K562 (cell line): ENCODE results near the gene CTAGE1. TPM values are rescaled to one million over a fixed set of nuclear protein-coding genes. Genes with fewer than 3 reads are reported as not detected.

Experiments used
- BCOR ChIP-seq: fragments of 450-650 bp; IDR thresholded peaks from 2 replicates; pipeline ENCODE4 v1.6.1; 2016
- BMI1 ChIP-seq: fragments of 150-350 bp; IDR thresholded peaks from 2 replicates; pipeline ENCODE4 v1.6.1; 2014; ENCODE audit warnings: low read length
- EP300 ChIP-seq: IDR thresholded peaks from 2 replicates; pipeline ENCODE4 v1.6.1; 2012; ENCODE audit warnings: low read length, improper control_type of control experiment
- GATA2 ChIP-seq: sonication (generic); formaldehyde crosslinking; IDR thresholded peaks from 2 replicates; pipeline ENCODE4 v1.4.0; 2020; ENCODE audit warnings: mild to moderate bottlenecking, missing genetic modification reagents
- HDAC8 ChIP-seq: fragments of 450-650 bp; IDR thresholded peaks from 2 replicates; pipeline ENCODE4 v1.6.1; 2016; ENCODE audit warnings: mild to moderate bottlenecking, missing genetic modification characterization, moderate library complexity, missing compliant biosample characterization
- HEY1 ChIP-seq: fragments of 250-450 bp; sonication (Bioruptor Pico); IDR thresholded peaks from 2 replicates; pipeline ENCODE4 v1.5.0; 2020; ENCODE audit warnings: mild to moderate bottlenecking, moderate library complexity, borderline replicate concordance
- HSF4 ChIP-seq: fragments of 250-450 bp; sonication (Bioruptor Pico); IDR thresholded peaks from 2 replicates; pipeline ENCODE4 v2.1.2; 2022; ENCODE audit warnings: mild to moderate bottlenecking, moderate library complexity, borderline replicate concordance
- NCOR1 ChIP-seq: fragments of 450-650 bp; IDR thresholded peaks from 2 replicates; pipeline ENCODE4 v1.6.1; 2016; ENCODE audit warnings: mild to moderate bottlenecking, moderate library complexity
- NR2F6 ChIP-seq: fragments of 450-650 bp; formaldehyde crosslinking; IDR thresholded peaks from 2 replicates; pipeline ENCODE4 v1.4.0; 2020; ENCODE audit warnings: mild to moderate bottlenecking
- NRF1 ChIP-seq, 2 experiments: fragments of 450-650 bp; IDR thresholded peaks in 1 of 2; conservative IDR thresholded peaks in 1 of 2; 2 replicates each; pipeline ENCODE4 v1.6.1; 2014; ENCODE audit warnings: mild to moderate bottlenecking in 2 of 2
- PRPF4 ChIP-seq: fragments of 200-400 bp; formaldehyde crosslinking; IDR thresholded peaks from one replicate; pipeline ENCODE4 v1.6.1; 2017; ENCODE audit warnings: low read length, low read depth, mild to moderate bottlenecking; ENCODE audit not compliant: insufficient read depth, poor library complexity, severe bottlenecking
- RFX5 ChIP-seq: IDR thresholded peaks from 2 replicates; pipeline ENCODE4 v1.6.1; 2011; ENCODE audit warnings: low read depth, mild to moderate bottlenecking, improper control_type of control experiment, low read length
- SIN3A ChIP-seq, 2 experiments: fragments of 150-350 bp in 1 of 2; IDR thresholded peaks; 2 replicates each; pipeline ENCODE4 v1.6.1; 2011 to 2016; ENCODE audit warnings: borderline replicate concordance in 2 of 2, low read depth in 2 of 2, low read length in 2 of 2, mild to moderate bottlenecking in 2 of 2, moderate library complexity in 2 of 2; ENCODE audit not compliant: control insufficient read depth in 1 of 2
- TFAM ChIP-seq: fragments of 250-450 bp; sonication (Bioruptor Pico); conservative IDR thresholded peaks from 2 replicates; pipeline ENCODE4 v1.5.0; 2021; ENCODE audit warnings: mild to moderate bottlenecking, moderate library complexity
- XRCC3 ChIP-seq: fragments of 450-650 bp; IDR thresholded peaks from 2 replicates; pipeline ENCODE4 v1.6.1; 2017; ENCODE audit warnings: mild to moderate bottlenecking, moderate library complexity
- ZNF175 ChIP-seq: fragments of 200-800 bp; sonication (Bioruptor generic); IDR thresholded peaks from 2 replicates; pipeline ENCODE4 v1.6.1; 2016; ENCODE audit warnings: low read depth, mild to moderate bottlenecking, missing genetic modification characterization, missing compliant biosample characterization
- ZNF41 ChIP-seq: fragments of 250-450 bp; sonication (Bioruptor Pico); conservative IDR thresholded peaks from 2 replicates; pipeline ENCODE4 v1.4.0; 2020; ENCODE audit warnings: mild to moderate bottlenecking
- ZNF717 ChIP-seq: fragments of 250-450 bp; sonication (Bioruptor Pico); IDR thresholded peaks from 2 replicates; pipeline ENCODE4 v1.5.0; 2021
- polyA plus RNA-seq, 8 experiments: library from polyadenylated mRNA; depleted of rRNA in 4 of 8; stranded (reverse) in 5 of 8; unstranded in 3 of 8; fragments of >200 nt; fragmentation: Nextera tagmentation in 2 of 8; fragmentation: Illumina TruSeq in 1 of 8; extraction: Ambion mirVana in 2 of 8; extraction: Trizol in 1 of 8; gene quantifications; 2 replicates each; pipeline versions ENCODE4 v1.2.1 to v1.2.3, GENCODE V29; 2011 to 2014; ENCODE audit warnings: inconsistent platforms in 1 of 8, missing spikeins in 1 of 8
- total RNA-seq, 7 experiments: library from RNA; depleted of rRNA in 6 of 7; stranded (reverse); fragments of >200 nt in 6 of 7; fragmentation: Illumina TruSeq in 2 of 7; extraction: Trizol in 2 of 7; gene quantifications; 2 replicates each; pipeline versions ENCODE4 v1.2.1 to v1.2.3, GENCODE V29; 2011 to 2021; ENCODE audit warnings: low replicate concordance in 1 of 7
- TF ChIP-seq, protein P1 (sequence below): sonication (generic); formaldehyde crosslinking; IDR thresholded peaks from 2 replicates; pipeline ENCODE4 v1.8.1; 2022; ENCODE audit warnings: missing genetic modification reagents
- TF ChIP-seq, protein P2 (sequence below): fragments of 450-650 bp; formaldehyde crosslinking; IDR thresholded peaks from 2 replicates; pipeline ENCODE4 v1.4.0; 2020; ENCODE audit warnings: mild to moderate bottlenecking, moderate library complexity
- TF ChIP-seq, protein P3 (sequence below): IDR thresholded peaks from 3 replicates; pipeline ENCODE4 v1.6.1; 2011; ENCODE audit warnings: borderline replicate concordance, mild to moderate bottlenecking; ENCODE audit not compliant: insufficient read length, insufficient read depth
- TF ChIP-seq, protein P4 (sequence below): fragments of 450-650 bp; IDR thresholded peaks from 2 replicates; pipeline ENCODE4 v1.6.1; 2017; ENCODE audit warnings: antibody characterized with exemption, mild to moderate bottlenecking

Gene CTAGE1
- total and polyA plus RNA-seq, 9 of the 15 experiments (the other 6 are each of a cell fraction or from before 2014, with no cell fraction given), result not detected

DNA sequence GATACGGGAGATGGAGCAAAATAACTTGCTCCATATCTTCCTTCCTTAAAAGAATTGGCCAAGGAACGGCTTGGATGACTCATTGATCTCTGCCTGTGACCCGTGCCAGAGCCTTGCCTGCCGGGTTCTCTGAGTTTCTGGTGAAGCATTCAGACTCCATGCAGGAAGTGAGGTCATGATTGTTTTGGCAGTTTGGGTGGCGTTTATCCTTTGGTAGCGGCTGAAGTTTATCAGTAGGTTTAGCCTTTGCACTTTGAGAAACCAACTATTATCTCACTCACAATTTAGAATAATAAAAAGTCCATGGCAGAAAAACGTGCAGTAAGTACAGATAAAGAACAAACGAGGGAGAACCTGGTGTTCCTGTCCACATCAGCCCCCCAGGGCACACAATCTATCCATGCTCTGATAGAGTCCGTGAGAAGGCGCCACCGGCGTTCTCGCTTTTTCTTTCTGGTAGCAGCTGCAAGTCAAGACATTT lies 15.0 kb upstream of the CTAGE1 start (continued):
- TF ChIP-seq HSF4 (CRISPR knock-in tag) (no peak), BMI1 (no peak), ZNF717 (no peak), SIN3A (IDR thresholded peaks at IDR 0.05; ENCODE audit: borderline replicate concordance in 2 of 2, control insufficient read depth in 1 of 2, low read depth in 2 of 2, low read length in 2 of 2) (no peak), ZNF175 (peak; percentile 45; the same call in 1 of the 2 replicates), ZNF41 (CRISPR knock-in tag) (no peak), NR2F6 (no peak), BCOR (no peak), HDAC8 (tag) (no peak), NCOR1 (no peak), TFAM (CRISPR knock-in tag) (no peak), HEY1 (CRISPR knock-in tag) (no peak), RFX5 (no peak), NRF1 (conservative IDR thresholded peaks at IDR 0.05 in 1 of 2, IDR thresholded peaks at IDR 0.05 in 1 of 2) (no peak), GATA2 (no peak), EP300 (no peak), XRCC3 (no peak), PRPF4 (no peak)
- TF ChIP-seq, protein P1, sequence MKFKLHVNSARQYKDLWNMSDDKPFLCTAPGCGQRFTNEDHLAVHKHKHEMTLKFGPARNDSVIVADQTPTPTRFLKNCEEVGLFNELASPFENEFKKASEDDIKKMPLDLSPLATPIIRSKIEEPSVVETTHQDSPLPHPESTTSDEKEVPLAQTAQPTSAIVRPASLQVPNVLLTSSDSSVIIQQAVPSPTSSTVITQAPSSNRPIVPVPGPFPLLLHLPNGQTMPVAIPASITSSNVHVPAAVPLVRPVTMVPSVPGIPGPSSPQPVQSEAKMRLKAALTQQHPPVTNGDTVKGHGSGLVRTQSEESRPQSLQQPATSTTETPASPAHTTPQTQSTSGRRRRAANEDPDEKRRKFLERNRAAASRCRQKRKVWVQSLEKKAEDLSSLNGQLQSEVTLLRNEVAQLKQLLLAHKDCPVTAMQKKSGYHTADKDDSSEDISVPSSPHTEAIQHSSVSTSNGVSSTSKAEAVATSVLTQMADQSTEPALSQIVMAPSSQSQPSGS (CRISPR knock-in tag), result peak; percentile 67; the same call in 1 of the 2 replicates
- TF ChIP-seq, protein P2, sequence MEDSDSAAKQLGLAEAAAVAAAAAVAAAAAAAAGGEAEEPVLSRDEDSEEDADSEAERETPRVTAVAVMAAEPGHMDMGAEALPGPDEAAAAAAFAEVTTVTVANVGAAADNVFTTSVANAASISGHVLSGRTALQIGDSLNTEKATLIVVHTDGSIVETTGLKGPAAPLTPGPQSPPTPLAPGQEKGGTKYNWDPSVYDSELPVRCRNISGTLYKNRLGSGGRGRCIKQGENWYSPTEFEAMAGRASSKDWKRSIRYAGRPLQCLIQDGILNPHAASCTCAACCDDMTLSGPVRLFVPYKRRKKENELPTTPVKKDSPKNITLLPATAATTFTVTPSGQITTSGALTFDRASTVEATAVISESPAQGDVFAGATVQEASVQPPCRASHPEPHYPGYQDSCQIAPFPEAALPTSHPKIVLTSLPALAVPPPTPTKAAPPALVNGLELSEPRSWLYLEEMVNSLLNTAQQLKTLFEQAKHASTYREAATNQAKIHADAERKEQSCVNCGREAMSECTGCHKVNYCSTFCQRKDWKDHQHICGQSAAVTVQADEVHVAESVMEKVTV (CRISPR knock-in tag), result no peak
- TF ChIP-seq, protein P3, sequence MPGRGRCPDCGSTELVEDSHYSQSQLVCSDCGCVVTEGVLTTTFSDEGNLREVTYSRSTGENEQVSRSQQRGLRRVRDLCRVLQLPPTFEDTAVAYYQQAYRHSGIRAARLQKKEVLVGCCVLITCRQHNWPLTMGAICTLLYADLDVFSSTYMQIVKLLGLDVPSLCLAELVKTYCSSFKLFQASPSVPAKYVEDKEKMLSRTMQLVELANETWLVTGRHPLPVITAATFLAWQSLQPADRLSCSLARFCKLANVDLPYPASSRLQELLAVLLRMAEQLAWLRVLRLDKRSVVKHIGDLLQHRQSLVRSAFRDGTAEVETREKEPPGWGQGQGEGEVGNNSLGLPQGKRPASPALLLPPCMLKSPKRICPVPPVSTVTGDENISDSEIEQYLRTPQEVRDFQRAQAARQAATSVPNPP, result no peak
- TF ChIP-seq, protein P4, sequence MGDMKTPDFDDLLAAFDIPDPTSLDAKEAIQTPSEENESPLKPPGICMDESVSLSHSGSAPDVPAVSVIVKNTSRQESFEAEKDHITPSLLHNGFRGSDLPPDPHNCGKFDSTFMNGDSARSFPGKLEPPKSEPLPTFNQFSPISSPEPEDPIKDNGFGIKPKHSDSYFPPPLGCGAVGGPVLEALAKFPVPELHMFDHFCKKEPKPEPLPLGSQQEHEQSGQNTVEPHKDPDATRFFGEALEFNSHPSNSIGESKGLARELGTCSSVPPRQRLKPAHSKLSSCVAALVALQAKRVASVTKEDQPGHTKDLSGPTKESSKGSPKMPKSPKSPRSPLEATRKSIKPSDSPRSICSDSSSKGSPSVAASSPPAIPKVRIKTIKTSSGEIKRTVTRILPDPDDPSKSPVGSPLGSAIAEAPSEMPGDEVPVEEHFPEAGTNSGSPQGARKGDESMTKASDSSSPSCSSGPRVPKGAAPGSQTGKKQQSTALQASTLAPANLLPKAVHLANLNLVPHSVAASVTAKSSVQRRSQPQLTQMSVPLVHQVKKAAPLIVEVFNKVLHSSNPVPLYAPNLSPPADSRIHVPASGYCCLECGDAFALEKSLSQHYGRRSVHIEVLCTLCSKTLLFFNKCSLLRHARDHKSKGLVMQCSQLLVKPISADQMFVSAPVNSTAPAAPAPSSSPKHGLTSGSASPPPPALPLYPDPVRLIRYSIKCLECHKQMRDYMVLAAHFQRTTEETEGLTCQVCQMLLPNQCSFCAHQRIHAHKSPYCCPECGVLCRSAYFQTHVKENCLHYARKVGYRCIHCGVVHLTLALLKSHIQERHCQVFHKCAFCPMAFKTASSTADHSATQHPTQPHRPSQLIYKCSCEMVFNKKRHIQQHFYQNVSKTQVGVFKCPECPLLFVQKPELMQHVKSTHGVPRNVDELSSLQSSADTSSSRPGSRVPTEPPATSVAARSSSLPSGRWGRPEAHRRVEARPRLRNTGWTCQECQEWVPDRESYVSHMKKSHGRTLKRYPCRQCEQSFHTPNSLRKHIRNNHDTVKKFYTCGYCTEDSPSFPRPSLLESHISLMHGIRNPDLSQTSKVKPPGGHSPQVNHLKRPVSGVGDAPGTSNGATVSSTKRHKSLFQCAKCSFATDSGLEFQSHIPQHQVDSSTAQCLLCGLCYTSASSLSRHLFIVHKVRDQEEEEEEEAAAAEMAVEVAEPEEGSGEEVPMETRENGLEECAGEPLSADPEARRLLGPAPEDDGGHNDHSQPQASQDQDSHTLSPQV, result peak; percentile 56; the same call in 1 of the 2 replicates
